Cerebellar cortex (tissue), 1 donor: ENCODE results near the gene RAB34.
A peak's percentile ranks its signal among the peaks of the same experiment; 100 is the strongest.
"Not testable (repeated sequence)": the region's sequence is repeated elsewhere in the genome, so short reads cannot be mapped to it uniquely, and the experiment has no call there.

Experiments
- DNase-seq: peaks from one replicate; pipeline ENCODE4 v3.0.0-alpha.2; 2015; ENCODE audit warnings: low spot score

Gene RAB34

DNA sequence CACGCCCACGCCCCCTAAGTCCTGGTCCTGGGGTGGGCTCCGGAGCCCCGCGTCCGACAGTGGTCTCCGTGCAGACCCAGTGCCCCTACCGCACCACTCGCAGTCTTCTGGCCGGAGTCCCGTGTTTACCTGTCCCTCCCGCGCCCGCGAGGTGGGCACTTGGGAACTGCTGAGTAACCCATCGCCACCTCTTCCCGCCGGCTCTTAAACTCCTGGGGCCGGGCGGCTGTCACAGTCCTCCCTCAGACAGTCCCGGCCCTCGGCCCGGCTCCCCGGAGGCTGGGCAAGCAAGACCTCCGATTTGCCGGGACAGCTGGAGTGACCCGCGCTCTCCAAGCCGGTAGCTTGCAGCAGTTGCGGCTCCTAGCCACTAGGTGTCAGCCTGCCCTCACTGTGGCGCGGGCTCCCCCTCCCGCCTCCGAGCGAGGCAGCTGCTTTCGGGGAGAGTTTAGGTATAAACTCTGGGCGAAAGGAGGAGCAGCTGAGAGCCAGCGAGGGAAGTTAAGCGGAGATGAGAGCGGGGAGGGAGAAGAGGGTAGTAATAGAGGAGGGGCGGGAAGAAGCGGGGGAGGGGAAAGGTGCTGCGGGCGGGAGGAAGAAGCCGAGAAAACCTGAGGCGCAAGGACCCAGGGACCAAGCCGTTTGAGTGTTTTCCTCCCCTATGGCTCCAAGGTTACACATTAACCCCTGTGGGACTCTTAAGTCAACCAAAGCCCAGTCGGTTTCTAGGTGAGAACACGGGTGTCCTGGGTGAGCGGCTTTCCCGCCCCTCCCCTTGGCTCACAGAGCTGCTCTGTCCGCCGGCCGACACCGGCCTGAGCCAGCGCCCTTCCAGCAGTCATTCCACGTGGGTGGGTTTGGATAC lies 9.2 kb upstream of the RAB34 start:
- DNase-seq = peak; percentile 95

DNA sequence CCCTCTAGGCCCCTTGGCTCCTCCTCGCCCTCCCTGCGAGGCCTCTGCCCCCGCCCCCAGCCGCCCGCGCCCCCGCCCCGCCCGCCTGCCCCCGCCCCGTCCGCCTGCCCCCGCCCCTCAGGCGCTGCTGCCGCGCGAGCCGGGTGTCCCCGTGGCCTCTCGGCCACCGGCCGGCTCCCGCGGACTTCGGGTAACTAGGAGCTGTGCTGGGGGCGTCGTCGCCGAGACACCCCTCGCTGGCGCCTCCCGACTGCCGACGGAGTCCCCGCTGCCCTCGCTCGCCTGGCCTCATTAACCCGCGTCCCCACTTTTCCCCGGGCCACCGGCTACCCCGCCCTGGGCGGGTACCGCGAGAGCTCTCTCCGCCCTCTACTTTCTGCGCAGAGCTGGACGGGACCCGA lies 8.6 kb upstream of the RAB34 start, which contains the start of gene TLCD1:
TLCD1 (minus strand) TSS at position 8 of the 401 bp plus-strand sequence. CDS start 136 bp downstream, outside the sequence.
- no peak for DNase-seq

DNA sequence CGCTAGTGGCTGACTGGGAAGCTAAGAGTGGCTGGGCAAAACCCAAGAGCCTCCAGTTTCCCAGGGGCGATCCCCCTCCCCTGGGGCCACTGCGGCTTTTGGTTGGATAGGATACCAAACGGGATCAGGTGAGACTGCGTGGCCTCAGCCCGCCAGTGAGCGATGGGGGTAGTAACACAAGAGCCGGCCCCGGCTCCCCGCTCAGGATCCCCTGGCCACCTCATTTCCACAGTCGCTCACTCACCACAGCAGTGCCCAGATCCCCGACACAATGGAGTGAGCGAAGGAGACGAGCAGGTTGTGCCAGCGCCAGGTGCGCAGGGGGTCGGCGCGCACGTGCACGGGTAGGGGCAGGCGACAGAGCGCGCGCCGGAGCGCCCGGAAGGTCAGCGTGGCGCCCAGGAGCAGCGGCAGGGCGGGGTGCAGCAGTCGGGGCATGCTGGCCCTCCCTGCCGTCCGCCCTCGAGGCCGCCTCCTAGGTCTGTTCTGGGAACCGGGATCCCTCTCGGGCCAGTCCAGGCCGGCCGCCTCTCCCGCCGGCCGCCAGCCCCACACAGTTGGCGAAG lies 8.1 kb upstream of the RAB34 start:
- DNase-seq = peak; percentile 73

DNA sequence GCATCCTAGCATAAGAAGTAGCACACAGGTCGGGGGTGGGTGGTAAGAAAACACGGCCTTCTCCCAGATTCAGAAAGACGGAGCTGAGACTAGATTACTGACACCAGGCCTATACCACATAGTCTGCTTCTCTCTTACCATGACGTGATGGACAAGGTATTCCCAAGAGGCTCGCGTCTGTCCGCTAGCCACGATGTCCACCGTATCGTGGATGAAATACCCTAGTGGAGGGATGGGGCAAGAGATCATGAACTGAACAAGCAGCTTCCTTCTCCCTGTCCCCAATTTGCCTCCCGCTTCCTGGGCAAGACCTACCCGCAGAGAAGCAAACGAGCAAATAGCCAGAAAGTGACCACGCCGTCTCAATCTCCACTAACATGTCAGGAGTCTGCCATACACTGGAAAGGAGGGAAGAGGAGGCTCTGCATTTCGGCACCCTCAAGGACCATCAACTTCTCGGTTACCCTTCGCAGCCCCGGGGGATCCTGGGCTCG lies 7.5 kb upstream of the RAB34 start:
- DNase-seq = peak; percentile 79

DNA sequence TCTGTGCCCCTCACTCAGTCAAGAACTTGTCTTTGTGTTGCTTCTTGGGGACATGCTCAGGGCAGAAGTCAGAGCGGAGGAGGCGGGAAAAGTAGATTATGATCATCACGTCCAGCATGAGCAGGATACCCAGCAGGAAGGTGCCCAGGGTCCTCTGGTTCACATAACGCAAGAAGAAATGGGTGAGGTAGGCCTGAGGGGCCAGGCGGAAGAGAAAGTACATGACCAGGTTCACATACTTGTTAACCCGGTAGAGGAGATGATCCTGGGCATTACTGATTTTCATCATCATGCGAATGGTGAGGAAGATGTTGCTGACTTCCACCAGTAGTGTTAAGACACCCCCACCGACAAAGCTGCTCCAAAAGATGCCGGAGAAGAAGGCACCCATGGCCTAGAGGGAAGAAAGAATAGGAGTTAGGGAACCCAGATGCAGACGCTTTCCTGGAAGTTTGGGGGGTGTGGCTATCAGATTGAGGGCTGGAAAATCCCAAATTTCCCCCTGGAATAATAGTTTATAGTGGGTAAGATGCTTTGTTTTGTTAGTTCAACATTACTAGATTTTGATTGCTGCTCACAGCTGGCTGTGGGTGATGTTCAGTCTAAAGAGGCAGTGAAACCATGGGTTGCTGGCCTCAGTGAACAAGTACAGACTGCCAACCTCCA lies 7.0 kb upstream of the RAB34 start:
- DNase-seq = peak; percentile 55

GRCh38 chr17:28723836-28724499 lies 6.3 kb upstream of the RAB34 start:
- peak; percentile 28 for DNase-seq

GRCh38 chr17:28723159-28723835 lies 5.6 kb upstream of the RAB34 start:
- DNase-seq = no peak

DNA sequence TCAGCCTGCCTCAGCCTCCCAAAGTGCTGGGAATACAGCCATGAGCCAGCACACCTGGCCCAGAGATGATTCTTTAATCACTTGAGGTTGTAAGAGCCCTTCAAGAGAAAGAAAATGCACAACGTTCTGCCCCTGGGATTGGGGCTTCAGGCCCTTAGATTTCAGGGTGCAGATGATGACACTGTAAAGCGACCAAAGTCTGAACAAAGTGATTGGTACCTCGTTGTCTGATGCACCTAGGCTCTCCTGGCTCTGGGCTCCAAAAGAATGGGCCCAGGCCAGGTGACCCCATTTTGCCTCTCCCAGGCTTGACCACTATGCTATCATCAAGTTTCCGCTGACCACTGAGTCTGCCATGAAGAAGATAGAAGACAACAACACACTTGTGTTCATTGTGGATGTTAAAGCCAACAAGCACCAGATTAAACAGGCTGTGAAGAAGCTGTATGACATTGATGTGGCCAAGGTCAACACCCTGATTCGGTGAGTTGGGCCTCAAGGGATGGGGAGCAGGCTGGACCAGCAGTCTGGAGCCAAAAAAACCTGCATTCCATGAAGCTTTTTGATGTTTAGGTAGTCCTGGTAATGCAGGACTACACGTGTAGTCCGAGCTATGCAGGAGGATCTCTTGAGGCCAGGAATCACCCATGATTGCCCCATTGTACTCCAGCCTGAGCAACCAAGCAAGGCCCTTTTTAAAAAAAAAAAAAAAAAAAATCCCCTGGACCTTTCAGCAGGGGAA lies 4.9 kb upstream of the RAB34 start:
- DNase-seq = no peak

DNA sequence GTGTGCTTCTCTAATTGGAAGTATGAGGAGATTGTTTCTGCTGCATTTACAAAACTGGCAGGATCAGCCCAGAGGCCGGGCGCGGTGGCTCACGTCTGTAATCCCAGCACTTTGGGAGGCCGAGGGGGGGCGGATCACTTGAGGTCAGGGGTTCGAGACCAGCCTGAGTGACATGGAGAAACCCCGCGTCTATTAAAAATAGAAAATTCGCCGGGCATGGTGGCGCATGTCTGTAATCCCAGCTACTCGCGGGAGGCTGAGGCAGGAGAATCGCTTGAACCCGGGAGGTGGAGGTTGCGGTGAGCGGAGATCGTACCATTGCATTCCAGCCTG lies 3.3 kb upstream of the RAB34 start:
- not testable (repeated sequence) for DNase-seq

DNA sequence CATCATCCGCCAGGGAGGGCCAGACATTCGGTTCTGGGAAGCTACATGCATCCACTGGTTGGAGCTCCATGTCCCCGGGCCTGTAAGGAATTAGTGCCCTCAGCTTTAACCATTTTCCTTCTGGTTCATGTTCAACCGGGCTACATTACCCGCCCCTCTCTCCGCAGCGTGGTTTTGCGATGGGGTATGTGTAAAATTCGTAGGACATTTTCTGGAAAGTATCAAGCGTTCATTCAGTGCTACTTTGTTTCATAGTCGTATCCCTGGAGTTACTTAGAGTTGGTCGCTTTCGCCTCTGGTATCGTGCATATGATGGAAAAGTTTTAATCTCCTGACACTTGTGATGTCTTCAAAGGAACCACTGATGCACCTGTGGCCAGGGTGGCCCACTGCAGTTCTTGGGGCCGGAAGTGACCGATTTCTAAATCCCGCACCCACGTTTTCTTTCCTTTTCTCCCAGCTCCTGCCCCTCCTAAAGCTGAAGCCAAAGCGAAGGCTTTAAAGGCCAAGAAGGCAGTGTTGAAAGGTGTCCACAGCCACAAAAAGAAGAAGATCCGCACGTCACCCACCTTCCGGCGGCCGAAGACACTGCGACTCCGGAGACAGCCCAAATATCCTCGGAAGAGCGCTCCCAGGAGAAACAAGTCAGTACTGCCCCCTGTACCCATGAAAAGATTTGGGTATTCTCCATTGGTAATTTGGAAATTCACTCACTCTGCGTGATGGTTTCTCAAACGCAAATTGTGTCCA lies 2.8 kb upstream of the RAB34 start:
- DNase-seq = no peak

- DNase-seq = no peak
These were observed 1.4 kb upstream of the RAB34 start for GRCh38 chr17:28719021-28719433.

GRCh38 chr17:28718333-28719020 lies 809 bp upstream of the RAB34 start:
- DNase-seq = peak; percentile 38

DNA sequence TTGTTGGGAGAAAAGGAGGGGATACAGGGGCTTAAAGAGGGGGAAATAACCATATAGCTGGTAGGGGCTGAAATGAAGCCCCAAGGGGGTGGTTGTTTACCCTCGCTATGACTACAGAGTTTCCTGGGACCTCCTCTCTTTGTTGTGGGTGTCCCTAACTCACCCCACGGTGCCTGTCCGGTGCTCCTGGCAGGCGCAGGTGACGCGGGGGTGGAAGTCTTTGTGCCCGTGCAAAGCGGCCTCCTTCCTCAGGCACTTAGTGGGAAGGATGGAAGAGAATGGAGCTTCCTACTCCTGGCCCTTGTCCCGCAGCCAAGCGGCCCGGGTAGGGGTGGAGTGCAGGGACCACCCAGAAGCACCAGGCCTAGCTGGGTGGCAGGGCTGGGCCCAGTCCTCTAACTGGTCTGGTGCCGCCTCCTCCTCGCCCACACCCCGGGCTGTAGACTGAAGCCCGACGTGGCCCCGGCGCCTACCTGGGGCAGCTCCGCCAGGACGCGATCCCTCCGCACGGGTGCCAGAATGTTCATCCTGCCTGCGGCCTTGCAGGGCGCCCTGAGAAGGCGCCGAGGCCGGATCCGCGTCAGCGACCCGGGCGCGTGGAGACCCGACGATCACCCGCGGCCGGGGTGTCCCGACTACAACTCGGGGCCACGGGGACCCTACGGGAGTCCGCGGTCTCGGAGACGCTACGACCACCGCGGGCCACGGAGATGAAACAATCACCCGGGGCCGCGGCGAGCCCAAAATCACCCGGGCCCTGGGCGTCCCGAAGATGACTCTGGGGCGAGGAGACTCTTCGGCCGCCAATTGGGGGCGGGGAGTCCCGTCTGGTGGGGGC lies 709 bp downstream of the RAB34 start:
- no peak for DNase-seq

GRCh38 chr17:28715217-28715616 lies 2.5 kb downstream of the RAB34 start:
- no peak for DNase-seq

DNA sequence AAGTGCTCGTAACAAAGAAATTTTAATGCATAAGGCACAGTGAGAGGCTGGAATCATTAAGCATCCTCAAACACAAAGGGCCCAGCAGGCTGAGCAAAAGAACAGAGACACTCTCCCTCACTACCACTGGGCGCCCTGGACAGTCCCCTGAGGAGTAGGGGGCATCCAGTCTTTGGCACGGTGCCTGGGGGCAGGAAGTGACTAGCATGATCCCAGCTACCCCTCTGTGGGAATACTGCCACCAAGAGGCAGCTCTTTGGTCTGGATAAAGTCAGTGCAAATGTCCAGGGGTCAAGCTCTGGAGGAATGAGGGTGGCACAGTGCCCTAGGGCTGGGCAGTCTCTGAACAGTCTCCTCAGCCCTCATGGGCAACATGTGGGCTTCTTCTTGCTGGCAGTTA lies 3.4 kb downstream of the RAB34 start:
- no peak for DNase-seq

DNA sequence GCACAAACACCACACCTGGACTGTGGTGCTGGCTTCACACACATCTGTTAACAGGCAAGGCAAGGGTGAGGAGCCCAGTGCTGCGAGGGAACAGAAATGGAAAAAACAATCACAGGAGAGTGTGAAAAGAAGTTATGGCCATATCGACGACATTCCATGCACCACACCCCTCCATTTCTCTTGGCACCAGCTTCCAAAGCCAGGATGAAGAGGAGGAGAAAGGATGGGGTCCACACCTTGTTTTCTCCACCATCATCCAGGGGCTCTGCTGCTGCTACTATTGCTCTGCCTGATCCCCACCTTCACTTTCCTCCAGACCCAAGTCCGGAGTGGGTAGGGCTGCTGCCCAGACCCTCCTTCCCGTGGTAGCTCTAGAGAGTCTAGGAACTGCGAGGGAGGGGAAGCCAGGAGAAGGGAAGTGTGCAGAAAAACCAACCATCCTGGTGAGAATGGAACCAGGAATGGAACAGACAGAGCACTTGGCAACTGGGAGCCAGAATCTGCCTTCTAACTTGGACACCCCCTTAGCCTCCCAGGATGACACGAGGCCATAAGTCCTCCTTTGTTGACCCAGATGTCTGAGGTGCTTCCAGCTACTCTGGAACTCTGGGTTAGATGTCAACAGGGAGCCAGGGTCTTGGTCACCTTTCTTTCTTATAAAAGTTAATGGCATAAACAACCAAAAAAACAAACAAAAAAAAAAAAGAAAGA lies 4.8 kb downstream of the RAB34 start:
- DNase-seq = peak; percentile 36

DNA sequence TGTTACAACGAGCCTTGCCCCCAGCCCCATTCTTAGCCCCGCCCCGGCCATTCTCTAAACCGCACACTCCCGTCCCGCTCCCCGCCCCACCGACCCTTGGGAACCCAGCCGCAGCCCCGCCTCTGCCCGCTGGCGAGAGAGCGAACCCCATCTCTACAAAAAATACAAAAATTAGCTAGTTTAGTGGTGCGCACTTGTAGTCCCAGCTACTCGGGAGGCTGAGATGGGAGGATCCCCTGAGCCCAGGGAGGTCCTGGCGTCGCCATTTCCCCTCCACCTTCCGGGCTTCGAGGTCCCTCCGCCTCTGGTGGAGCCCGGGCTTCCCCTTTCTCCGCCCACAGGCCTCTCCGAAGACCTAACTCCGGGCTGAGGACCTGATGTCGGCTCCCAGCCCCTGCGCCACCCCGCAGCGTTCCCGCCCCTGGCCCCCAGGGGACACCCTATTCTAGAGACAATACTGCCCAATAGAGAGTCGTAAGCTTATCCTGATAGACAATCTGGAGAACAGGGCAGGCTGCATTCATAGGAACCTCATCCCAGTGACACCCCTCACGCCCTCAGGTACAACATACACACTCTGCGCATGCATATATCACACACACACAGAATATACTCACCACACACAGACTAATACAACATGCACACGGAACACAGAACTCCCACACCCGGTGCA lies 5.5 kb downstream of the RAB34 start:
- peak; percentile 58 for DNase-seq

- no peak for DNase-seq
These were observed 6.0 kb downstream of the RAB34 start, which contains the start of gene PROCA1 for GRCh38 chr17:28711723-28712031. PROCA1 (minus strand) TSS chr17:28711888; CDS start chr17:28711660, 228 bp downstream.
